Measurements from ENCODE around the gene BARHL1.

GRCh38 chr9:132605387-132605786 lies 23.0 kb downstream of the BARHL1 start:
- TF ChIP-seq POLR2A (IDR thresholded peaks at IDR 0.05; ENCODE audit: low read depth, low read length): no peak
- no peak for TF ChIP-seq CTCF (IDR thresholded peaks at IDR 0.05; ENCODE audit: extremely low read depth in 1 of 2, insufficient read depth in 1 of 2, low read depth in 1 of 2, low read length in 2 of 2)
- TF ChIP-seq EZH2 (IDR thresholded peaks at IDR 0.05; ENCODE audit: borderline replicate concordance, low read depth, low read length, severe bottlenecking): no peak
- no peak for TF ChIP-seq JUN (IDR thresholded peaks at IDR 0.05; ENCODE audit: borderline replicate concordance, insufficient read depth, insufficient read length, low read depth)
- TF ChIP-seq POLR2AphosphoS5 (IDR thresholded peaks at IDR 0.05; ENCODE audit: insufficient read depth, low read depth, low read length): no peak
- TF ChIP-seq MYC (IDR thresholded peaks at IDR 0.05; ENCODE audit: low read depth, low read length): no peak
- no peak for TF ChIP-seq MAX (IDR thresholded peaks at IDR 0.05; ENCODE audit: insufficient read depth, insufficient read length)
- no peak for TF ChIP-seq FOS (IDR thresholded peaks at IDR 0.05; ENCODE audit: borderline replicate concordance, insufficient read depth, low read length)

Data from endothelial cell of umbilical vein (primary cell).